ENCODE data around the gene IGSF23.

Gene IGSF23

DNA sequence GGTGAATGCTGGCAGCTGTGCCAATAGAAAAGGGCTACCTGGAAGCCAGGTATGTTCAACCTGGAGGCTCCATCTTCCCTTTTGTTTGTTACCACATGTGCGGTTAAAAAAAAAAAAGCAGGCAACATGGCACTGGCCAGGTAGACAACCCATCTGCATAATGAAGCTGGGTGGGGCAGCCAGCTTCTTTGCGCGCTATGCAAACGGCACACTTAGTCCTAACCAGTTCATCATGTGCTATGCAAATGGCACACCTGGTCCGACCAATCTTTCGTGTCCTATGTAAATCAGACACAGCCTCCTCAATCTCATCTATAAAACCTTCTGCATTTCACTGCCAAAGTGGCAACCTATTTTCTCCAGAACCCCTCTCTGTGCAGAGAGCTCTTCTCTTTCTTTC, 11.3 kb upstream of the IGSF23 start:
- TF ChIP-seq, protein P1, sequence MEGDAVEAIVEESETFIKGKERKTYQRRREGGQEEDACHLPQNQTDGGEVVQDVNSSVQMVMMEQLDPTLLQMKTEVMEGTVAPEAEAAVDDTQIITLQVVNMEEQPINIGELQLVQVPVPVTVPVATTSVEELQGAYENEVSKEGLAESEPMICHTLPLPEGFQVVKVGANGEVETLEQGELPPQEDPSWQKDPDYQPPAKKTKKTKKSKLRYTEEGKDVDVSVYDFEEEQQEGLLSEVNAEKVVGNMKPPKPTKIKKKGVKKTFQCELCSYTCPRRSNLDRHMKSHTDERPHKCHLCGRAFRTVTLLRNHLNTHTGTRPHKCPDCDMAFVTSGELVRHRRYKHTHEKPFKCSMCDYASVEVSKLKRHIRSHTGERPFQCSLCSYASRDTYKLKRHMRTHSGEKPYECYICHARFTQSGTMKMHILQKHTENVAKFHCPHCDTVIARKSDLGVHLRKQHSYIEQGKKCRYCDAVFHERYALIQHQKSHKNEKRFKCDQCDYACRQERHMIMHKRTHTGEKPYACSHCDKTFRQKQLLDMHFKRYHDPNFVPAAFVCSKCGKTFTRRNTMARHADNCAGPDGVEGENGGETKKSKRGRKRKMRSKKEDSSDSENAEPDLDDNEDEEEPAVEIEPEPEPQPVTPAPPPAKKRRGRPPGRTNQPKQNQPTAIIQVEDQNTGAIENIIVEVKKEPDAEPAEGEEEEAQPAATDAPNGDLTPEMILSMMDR (IDR thresholded peaks at IDR 0.05; ENCODE audit: borderline replicate concordance, control extremely low read depth, extremely low read depth, insufficient read depth, missing control alignments): no peak
- in situ Hi-C loops (cut with MboI; ENCODE audit: low sequenced_read_pairs, unreplicated experiment): no loop called here
- DNase-seq (ENCODE audit: low spot score): no peak

DNA sequence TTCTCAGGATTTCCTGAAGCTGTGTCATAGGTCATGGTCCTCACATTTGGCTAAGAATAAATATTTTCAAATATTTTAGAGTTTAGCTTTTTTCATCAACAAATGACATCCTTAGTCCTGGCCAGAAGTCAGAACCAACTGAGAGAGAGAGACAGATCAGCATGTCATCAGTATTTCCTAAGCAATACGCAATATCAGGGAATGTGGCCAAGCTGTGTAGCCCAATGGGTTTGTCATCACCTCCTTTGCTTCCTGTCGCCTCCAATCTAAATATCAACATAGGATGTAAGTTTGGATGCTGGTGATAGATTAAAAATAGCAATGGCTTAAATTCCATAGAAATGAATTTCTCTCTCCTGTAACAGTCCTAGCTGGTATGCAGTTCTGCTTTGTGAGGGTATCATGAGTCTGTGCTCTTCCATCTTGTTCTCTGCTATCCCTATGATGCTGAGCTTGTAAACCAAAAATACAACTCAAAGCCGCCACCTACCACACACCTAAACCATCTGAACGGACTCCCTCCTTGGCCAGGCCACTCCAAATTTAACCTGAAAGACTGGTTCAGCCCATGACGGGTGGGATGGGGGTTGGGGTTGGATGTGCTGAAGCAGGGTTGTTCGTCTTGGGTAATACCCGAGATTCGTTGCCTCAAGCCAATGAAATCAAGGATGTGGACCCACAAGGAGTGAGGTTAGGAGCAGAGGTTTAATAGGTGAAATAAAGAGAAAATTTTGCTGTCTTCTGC, 10.0 kb upstream of the IGSF23 start:
- in situ Hi-C loops (cut with MboI; ENCODE audit: low sequenced_read_pairs, unreplicated experiment): no loop called here
- no peak for DNase-seq (ENCODE audit: low spot score)
- TF ChIP-seq, protein P1 (IDR thresholded peaks at IDR 0.05; ENCODE audit: borderline replicate concordance, control extremely low read depth, extremely low read depth, insufficient read depth, missing control alignments): no peak

DNA sequence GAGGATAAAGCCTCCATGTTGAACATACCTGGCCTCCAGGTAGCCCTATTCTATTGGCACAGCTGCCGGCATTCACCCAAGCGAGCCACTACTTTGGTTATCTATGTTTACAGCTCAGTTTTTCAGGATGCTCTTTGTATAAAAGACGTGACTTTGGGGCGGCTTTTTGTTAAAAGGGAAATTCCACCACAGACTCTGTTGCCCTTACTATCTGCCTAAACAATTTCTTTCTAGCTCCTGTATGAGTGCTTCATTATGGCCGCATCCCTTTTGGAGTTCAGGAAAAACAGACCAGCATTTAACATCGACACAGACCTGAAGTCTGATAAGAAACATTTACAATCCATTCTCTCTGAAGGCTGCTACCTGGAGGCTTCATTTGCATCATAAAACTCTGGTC, 9.1 kb upstream of the IGSF23 start:
- in situ Hi-C loops (cut with MboI; ENCODE audit: low sequenced_read_pairs, unreplicated experiment): no loop called here
- TF ChIP-seq, protein P1 (IDR thresholded peaks at IDR 0.05; ENCODE audit: borderline replicate concordance, control extremely low read depth, extremely low read depth, insufficient read depth, missing control alignments): no peak
- DNase-seq (ENCODE audit: low spot score): no peak

DNA sequence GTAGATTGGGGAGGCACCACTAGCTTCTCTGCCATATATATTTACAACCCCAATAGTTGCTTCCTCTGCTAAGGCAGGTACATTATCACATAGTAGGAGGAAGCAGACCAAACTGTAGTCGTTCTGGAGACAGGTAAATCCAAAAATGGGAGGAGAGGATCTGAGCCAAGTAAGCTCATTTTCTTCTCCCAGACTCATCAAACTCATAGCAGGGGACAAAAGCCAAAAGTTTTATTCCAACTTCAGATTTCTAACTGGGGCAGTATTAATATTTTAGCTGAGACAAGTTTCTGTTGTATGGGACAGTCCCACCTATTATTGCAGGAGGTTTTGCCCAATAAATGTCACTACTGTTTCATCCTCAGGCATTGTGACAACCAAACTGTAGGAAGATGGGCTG, 7.8 kb upstream of the IGSF23 start:
- DNase-seq (ENCODE audit: low spot score): no peak
- in situ Hi-C loops (cut with MboI; ENCODE audit: low sequenced_read_pairs, unreplicated experiment): no loop called here
- TF ChIP-seq, protein P1 (IDR thresholded peaks at IDR 0.05; ENCODE audit: borderline replicate concordance, control extremely low read depth, extremely low read depth, insufficient read depth, missing control alignments): no peak

DNA sequence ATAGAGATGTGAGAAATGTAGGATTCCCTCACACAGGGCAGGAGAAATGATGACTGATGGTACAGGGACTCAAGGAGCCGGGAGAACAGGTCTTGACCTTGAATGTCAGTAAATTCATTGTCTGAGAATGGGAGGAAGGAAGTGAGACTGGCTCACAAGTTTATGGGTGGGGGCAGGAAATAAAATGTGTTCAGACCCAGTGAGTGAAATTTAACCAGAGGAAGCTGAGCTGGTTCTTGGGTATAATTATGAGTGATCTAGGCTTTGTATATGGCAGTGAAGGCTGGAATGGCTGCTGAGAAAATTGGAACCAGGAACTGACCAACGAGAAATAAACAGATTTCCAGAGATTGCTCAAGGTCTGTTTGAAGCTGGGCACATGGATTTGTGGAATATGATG, 6.3 kb upstream of the IGSF23 start:
- no peak for DNase-seq (ENCODE audit: low spot score)
- in situ Hi-C loops (cut with MboI; ENCODE audit: low sequenced_read_pairs, unreplicated experiment): no loop called here
- TF ChIP-seq, protein P1 (IDR thresholded peaks at IDR 0.05; ENCODE audit: borderline replicate concordance, control extremely low read depth, extremely low read depth, insufficient read depth, missing control alignments): no peak

DNA sequence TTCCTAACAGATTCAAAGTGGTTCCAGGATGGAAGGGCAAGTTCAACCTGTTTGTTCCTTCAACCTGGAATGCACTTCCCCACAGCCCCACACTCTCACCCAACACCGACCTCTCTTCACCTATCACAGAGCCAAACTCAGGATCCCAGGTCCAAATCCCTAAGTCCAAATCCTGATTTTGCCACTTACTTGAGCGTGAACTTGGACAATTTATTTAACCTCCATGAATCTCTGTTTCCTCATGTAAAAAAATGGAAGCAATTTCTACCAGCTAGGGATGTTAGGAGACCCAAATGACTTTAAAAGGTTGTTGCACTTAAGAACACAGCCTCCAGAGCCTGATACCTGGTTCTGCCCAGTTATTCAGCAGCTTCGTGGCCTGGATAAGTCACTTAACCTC, 5.4 kb upstream of the IGSF23 start:
- in situ Hi-C loops (cut with MboI; ENCODE audit: low sequenced_read_pairs, unreplicated experiment): no loop called here
- DNase-seq (ENCODE audit: low spot score): no peak
- TF ChIP-seq, protein P1 (IDR thresholded peaks at IDR 0.05; ENCODE audit: borderline replicate concordance, control extremely low read depth, extremely low read depth, insufficient read depth, missing control alignments): no peak

Measured in GM13976 (cell line).